Measurements from ENCODE around the gene EIF4B.

Gene EIF4B

DNA sequence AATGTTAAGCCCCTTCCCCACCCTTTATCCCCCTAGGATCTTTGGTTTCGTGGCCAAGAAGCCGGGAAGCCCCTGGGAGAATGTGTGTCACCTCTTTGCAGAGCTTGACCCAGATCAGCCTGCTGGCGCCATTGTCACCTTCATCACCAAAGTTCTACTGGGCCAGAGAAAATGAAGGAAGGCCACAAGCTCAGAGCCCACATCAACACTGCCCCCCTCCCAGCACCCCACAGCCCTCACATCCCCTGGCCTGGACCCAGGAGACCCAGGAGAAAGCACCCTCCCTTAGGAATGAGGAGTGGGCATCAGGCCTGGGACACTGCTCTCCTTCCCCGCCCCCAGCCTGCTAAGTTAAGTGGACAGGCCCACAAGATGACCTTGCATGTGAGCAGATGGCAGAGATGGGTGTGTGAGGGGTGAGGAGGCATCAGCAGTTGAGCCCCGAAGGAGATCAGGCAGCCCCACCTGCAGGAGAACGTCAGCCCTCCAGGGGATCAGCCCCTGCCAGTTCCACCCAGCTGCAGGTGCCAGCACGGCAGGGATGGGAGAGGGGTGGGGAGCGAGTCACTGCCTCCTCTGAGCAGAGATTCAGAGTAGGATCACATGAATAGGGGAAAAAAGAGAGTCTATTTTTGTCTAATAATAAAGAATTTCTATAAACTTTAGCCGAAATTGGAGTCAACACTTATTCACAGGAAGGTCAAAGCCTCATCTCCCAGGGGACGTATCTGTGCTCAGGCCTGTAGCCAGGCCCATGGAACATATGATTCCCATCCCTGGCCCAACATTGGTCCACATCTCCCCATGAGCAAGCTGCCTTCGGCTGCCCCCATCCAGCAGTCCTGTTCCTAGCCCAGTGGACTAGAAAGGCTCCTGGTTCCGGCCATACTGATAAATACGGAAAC lies 57.7 kb downstream of the EIF4B start:
- H3K4me3 ChIP-seq = peak overlapping the region; percentile 6
- peak overlapping the region; percentile 83 to 96 for H3K27ac ChIP-seq
- TF ChIP-seq, protein P1, sequence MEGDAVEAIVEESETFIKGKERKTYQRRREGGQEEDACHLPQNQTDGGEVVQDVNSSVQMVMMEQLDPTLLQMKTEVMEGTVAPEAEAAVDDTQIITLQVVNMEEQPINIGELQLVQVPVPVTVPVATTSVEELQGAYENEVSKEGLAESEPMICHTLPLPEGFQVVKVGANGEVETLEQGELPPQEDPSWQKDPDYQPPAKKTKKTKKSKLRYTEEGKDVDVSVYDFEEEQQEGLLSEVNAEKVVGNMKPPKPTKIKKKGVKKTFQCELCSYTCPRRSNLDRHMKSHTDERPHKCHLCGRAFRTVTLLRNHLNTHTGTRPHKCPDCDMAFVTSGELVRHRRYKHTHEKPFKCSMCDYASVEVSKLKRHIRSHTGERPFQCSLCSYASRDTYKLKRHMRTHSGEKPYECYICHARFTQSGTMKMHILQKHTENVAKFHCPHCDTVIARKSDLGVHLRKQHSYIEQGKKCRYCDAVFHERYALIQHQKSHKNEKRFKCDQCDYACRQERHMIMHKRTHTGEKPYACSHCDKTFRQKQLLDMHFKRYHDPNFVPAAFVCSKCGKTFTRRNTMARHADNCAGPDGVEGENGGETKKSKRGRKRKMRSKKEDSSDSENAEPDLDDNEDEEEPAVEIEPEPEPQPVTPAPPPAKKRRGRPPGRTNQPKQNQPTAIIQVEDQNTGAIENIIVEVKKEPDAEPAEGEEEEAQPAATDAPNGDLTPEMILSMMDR (IDR thresholded peaks at IDR 0.05) = no peak
- DNase-seq (ENCODE audit: low spot score) = peak; percentile 92

DNA sequence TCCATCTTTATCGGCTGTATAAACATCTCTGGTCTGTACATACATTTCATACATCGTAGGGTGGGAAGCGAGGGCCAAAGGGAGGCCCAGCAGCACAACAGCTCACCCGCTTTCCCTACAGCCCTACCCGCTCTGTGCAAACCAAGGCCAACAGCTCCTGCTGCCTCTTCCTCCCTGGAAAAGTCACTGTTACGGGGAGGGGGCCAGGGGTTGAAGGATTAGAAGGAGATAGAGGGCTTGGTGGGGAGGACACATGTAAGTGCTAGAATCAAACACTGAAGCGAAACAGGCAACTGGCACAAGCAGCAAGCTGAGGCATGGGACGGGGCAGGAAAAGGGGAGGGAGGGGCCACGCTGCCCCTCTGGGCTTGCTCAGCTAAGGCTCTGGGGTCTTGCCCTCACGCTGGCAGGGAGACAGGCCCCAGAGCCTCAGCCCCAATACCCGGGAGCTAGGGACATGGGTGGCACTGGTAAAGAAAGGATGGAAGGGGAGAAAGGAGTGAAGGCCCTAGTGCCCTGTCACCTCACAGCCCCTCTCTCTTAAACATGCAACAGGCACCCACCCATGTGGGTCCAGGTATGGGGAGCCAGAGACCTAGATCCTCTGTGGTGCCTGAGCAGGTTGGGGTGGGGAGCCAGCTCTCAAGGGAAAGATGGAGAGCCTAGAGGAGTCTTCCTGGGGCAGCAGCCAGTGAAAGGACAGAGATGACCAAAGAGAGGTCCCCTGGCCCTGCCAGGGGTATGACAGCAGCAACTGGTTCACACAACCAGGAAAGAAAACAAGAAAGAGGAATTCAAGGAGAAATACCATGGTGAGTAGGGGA lies 58.6 kb downstream of the EIF4B start:
- H3K27ac ChIP-seq = peak overlapping the region; percentile 83 to 96
- DNase-seq (ENCODE audit: low spot score) = no peak
- TF ChIP-seq, protein P1 (IDR thresholded peaks at IDR 0.05) = no peak
- no peak overlapping the region for H3K4me3 ChIP-seq

DNA sequence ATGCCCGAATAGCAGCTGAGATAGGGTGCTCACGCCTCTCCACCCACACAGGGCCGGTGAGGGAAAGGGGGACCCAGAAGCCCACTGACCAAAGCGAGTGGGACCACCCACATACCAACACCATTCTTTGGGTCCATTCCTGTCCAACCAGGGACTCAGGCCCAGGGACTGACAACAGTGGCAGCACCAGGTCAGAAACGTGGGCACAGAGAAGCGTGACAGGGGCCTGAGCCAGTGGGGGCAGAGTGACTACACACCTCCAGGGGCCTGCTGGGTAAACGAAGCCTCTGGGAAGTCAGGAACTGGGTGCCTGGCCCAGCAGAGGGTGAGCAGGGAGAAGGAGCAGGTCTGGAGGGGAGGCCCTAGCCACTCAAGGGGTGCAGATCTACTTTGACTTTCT lies 59.2 kb downstream of the EIF4B start:
- H3K27ac ChIP-seq = peak overlapping the region; percentile 83 to 96
- peak; percentile 78 for DNase-seq (ENCODE audit: low spot score)

DNA sequence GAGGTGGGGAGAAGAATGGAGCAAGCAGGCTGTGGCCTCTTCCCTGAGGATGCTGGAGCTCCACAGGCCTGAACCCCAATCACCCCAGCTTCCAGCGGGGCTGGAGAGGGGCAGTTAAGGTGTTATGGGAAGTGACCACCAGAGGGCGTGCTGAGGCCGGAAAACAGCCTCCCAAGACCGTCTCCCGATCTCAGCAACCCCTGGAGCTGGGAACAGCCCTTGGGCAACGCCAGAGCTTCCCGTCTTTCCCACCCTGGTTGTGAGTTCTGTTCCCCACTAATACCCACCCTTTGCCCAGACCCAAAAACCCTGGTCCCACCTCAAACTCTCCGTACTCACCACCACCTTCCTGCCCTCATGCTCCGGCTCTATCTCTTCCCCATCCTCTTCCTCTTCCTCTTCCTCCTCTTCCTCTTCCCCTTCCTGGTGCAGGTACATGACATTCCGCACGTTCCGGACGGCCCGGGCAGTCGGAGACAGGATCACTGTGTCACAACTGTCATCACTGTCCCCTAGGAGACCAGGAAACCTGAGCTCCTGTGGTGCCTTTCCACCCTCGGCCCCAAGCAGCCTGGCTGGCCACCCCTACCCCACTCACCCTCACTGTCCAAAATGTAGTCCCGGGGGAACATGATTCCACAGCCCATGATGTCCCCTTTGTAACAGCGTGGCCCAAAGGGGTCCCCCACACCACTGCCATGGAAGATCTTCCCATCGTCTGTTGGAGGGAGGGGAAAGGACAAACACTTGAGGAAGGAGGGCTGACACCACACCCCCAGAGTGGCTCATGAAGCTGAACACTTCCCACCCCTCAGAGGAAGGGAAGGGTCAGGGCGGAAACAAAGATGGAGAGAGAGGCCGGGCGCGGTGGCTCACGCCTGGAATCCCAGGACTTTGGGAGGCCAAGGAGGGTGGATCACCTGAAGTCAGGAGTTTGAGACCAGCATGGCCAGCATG lies 60.0 kb downstream of the EIF4B start:
- peak overlapping the region; percentile 83 to 96 for H3K27ac ChIP-seq
- H3K4me3 ChIP-seq = peak overlapping the region; percentile 54
- TF ChIP-seq, protein P1 (IDR thresholded peaks at IDR 0.05) = peak; percentile 85
- DNase-seq (ENCODE audit: low spot score) = peak; percentile 87

More for the DNA sequence above, 59.2 kb downstream of the EIF4B start:
- H3K4me3 ChIP-seq = peak overlapping the region; percentile 54
- TF ChIP-seq, protein P1 (IDR thresholded peaks at IDR 0.05) = no peak

DNA sequence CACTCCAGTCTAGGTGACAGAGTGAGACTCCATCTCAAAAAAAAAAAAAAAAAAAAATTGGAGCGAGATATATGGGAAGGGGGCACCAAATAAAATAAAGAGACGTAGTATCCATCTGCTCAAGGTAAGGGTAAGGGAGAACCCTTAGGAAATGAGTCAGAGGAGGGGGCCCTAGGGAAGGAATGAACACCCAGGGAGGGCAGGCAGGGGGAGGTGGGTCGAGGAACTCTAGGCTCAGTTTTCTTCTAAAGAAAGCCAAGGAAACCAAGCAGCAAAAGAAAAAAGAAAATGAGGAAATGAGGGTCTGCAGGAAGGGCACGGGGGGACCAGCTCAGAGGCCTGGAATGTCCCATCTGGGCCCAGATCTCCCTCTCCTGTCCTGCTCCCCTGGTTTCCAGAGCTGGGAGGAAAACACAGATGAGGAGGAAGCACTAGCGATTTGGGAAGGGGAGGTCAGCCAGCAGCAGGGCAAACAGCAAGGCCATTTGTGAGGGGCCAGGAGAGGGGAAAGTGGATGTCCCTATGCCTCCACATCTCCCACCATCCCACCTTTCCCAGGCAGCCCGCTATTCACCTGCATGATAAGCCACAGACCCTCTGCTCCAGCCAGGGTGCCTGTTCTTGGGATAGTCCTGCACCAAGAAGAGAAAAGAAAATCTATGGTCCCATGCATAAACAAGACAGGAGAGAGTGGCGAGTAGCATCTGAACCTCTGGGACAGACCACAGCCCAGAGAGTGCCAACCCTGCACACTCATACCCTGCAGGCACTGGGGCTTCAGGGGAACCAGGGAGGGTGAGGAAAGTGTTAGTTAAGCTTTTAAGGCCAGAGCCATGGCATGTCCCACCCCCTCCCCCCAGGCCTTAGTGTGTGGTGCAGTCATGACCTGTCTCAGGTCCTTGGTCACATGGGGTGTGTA lies 61.1 kb downstream of the EIF4B start:
- no peak for DNase-seq (ENCODE audit: low spot score)
- Histone ChIP-seq H3K27ac (peak overlapping the region in 1 of 2 donors; percentile 96), H3K4me3 (no peak overlapping the region)
- TF ChIP-seq, protein P1 (IDR thresholded peaks at IDR 0.05) = no peak
